Endometrial microvascular endothelial cells (primary cell): ENCODE data around the gene TENM3. TPM values are rescaled to one million over a fixed set of nuclear protein-coding genes. Genes with fewer than 3 reads are reported as not detected.

ENCODE experiments used
- in situ Hi-C: cut with HindIII; loops from 2 replicates; pipeline ENCODE4 v1.10.0; 2017; ENCODE audit warnings: low sequenced_read_pairs, low pct_unique_long_range_greater_than_20kb; ENCODE audit errors: inconsistent ontology term
- total RNA-seq: library from RNA; depleted of rRNA; stranded (reverse); fragments of >200 nt; gene quantifications from one replicate; pipeline ENCODE4 v1.2.3, GENCODE V29; 2015; ENCODE audit errors: inconsistent ontology term

The TENM3 gene
- total RNA-seq, 1 donor from 2014 or later, result 62.0 TPM

- in situ Hi-C loops, result no loop called here
Measured at GRCh38 chr4:182789529-182789928, 546.3 kb downstream of the TENM3 start.

GRCh38 chr4:182795446-182796238 is 552.4 kb downstream of the TENM3 start:
- in situ Hi-C loops, result no loop called here

GRCh38 chr4:182799515-182800215 is 556.5 kb downstream of the TENM3 start:
- in situ Hi-C loops, result no loop called here

- in situ Hi-C loops, result no loop called here
Measured at GRCh38 chr4:182800216-182800515, 557.0 kb downstream of the TENM3 start.

GRCh38 chr4:182801636-182802035 is 558.4 kb downstream of the TENM3 start:
- in situ Hi-C loops, result no loop called here

GRCh38 chr4:182802621-182803020 is 559.4 kb downstream of the TENM3 start:
- in situ Hi-C loops, result no loop called here

- in situ Hi-C loops, result no loop called here
Measured at GRCh38 chr4:182803235-182803634, 560.0 kb downstream of the TENM3 start.

- in situ Hi-C loops, result no loop called here
Measured at GRCh38 chr4:182804131-182804530, 560.9 kb downstream of the TENM3 start.

GRCh38 chr4:182805321-182805720 is 562.1 kb downstream of the TENM3 start:
- in situ Hi-C loops, result no loop called here

GRCh38 chr4:182805750-182806149 is 562.5 kb downstream of the TENM3 start:
- in situ Hi-C loops, result no loop called here

- in situ Hi-C loops, result no loop called here
Measured at GRCh38 chr4:182806259-182807252, 563.4 kb downstream of the TENM3 start.

- in situ Hi-C loops, result no loop called here
Measured at GRCh38 chr4:182807346-182807745, 564.1 kb downstream of the TENM3 start.

- in situ Hi-C loops, result no loop called here
Measured at GRCh38 chr4:182807767-182808548, 564.8 kb downstream of the TENM3 start.

GRCh38 chr4:182808673-182809416 is 565.6 kb downstream of the TENM3 start:
- in situ Hi-C loops, result no loop called here

GRCh38 chr4:182809417-182810102 is 566.4 kb downstream of the TENM3 start:
- in situ Hi-C loops, result no loop called here

GRCh38 chr4:182810103-182810615 is 567.0 kb downstream of the TENM3 start:
- in situ Hi-C loops, result no loop called here

- in situ Hi-C loops, result no loop called here
Measured at GRCh38 chr4:182812916-182813315, 569.7 kb downstream of the TENM3 start.
